GM13976 (cell line): ENCODE data around the gene PMPCA.

Source experiments
- DNase-seq: peaks from one replicate; pipeline ENCODE4 v3.0.0; 2012; ENCODE audit warnings: low spot score
- CTCF ChIP-seq: IDR thresholded peaks from 2 replicates; pipeline ENCODE4 v1.5.1; 2012; ENCODE audit warnings: borderline replicate concordance, mild to moderate bottlenecking; ENCODE audit not compliant: insufficient read depth; ENCODE audit errors: extremely low read depth, missing control alignments, control extremely low read depth
- in situ Hi-C: fragments of 300-500 bp; cut with MboI; formaldehyde crosslinking; loops from one replicate; pipeline ENCODE4 v1.12.0; 2022; ENCODE audit warnings: low sequenced_read_pairs, mixed read lengths, inconsistent platforms; ENCODE audit not compliant: unreplicated experiment

PMPCA gene

GRCh38 chr9:136447173-136447778 is 36.8 kb downstream of the PMPCA start:
- no peak for DNase-seq
- no peak for TF ChIP-seq CTCF
- in situ Hi-C loops: no loop called here

- no peak for DNase-seq
- in situ Hi-C loops: no loop called here
- no peak for TF ChIP-seq CTCF
Measured at GRCh38 chr9:136448655-136449054, 38.2 kb downstream of the PMPCA start.

DNA sequence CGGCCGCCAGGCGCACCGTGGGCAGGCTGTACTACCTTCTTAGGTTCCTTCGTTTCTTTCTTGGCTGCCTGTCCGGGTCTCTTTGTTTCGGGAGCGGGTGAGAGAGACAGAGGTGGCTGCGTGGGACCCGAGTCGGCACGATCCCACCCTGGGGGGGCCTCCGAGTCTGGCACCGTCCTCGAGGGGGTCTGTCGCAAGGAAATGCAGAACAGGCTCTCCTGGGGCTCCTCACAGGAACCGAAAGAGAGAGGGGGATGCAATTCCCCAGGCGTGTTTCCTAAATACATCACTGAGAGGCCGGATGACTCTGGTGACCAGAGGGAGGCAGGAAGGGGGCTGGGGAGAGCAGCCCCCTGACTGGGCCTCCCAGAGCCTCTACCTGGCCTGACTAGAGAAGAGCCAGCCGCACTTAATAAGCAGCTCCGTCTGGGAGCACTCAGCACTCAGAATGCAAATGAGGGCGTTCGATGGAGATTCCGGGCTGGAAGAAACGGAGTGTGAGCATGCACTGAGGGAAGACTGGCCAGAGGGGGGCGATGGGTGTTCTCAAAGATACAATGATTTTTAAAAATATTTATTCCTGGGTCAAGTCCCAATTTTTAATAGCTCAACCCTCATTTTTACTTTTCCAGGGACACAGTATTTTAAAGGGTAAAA is 40.9 kb downstream of the PMPCA start:
- TF ChIP-seq CTCF: no peak
- DNase-seq: no peak
- in situ Hi-C loops: no loop called here

GRCh38 chr9:136453326-136453725 is 42.9 kb downstream of the PMPCA start:
- TF ChIP-seq CTCF: no peak
- in situ Hi-C loops: no loop called here
- DNase-seq: no peak

GRCh38 chr9:136454026-136454796 is 43.8 kb downstream of the PMPCA start:
- in situ Hi-C loops: no loop called here
- no peak for TF ChIP-seq CTCF

DNA sequence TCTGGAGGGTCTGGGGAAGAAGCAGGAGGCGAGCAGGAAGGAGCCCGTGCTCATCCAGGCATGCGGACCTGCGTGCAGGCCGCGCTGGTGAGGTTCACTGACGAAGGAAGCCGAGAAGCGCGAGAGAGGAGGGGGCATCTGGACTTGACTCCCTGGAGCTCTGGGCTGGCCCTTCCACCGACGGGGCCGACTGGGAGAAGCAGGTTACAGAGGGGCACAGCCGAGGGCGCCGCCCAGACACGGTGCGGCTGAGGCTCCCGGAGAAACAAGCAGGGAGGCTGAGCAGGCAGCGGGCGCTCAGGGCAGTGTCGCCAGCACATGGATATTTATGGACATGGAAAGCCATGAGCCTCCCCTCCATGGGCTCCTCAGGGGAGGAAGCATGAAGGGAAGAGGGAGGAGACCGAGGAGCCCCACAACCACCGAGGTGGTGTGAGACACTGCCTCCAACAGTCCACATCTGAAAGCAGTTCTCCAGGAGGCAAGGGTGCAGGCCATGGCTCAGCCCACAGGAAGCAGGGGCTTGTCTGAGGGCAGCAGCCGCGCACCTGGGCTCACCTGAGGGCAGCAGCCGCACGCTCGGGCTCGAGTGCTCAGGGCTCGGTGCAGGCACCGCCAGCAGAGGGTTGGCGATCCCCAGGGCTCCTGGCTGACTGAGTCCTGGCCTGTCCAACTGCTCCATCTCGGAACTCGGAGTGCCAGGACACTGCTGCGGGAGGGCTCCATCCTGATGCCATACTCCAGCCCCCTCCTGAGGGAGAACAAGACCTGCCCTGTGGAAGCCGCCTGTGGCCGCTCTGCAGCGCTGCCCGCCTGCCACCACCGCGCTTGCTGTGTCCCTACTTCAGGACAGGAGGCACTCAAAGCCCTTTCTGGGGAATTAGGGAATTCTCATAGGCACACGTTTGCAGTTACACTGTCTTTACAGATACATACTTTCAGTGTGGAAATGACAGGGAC is 44.9 kb downstream of the PMPCA start:
- DNase-seq: no peak
- no peak for TF ChIP-seq CTCF

More at GRCh38 chr9:136454026-136454796, 43.8 kb downstream of the PMPCA start:
- DNase-seq: no peak

More for the DNA sequence above, 44.9 kb downstream of the PMPCA start:
- in situ Hi-C loops: no loop called here
